LHCN-M2 (cell line): Measurements from ENCODE around the gene SLC6A13. TPM values are rescaled to one million over a fixed set of nuclear protein-coding genes. Genes with fewer than 3 reads are reported as not detected.
"Not testable (repeated sequence)": the region's sequence is repeated elsewhere in the genome, so short reads cannot be mapped to it uniquely, and the experiment has no call there.

Source experiments
- DNase-seq: peaks from one replicate; pipeline ENCODE4 v3.0.0-alpha.2; 2012; ENCODE audit warnings: low read depth
- total RNA-seq: library from RNA; depleted of rRNA; stranded (reverse); fragments of >200 nt; gene quantifications from 2 replicates; pipeline ENCODE4 v1.2.3, GENCODE V29; 2014

The SLC6A13 gene
- total RNA-seq, 1 experiment from 2014 or later = 0.11 TPM

DNA sequence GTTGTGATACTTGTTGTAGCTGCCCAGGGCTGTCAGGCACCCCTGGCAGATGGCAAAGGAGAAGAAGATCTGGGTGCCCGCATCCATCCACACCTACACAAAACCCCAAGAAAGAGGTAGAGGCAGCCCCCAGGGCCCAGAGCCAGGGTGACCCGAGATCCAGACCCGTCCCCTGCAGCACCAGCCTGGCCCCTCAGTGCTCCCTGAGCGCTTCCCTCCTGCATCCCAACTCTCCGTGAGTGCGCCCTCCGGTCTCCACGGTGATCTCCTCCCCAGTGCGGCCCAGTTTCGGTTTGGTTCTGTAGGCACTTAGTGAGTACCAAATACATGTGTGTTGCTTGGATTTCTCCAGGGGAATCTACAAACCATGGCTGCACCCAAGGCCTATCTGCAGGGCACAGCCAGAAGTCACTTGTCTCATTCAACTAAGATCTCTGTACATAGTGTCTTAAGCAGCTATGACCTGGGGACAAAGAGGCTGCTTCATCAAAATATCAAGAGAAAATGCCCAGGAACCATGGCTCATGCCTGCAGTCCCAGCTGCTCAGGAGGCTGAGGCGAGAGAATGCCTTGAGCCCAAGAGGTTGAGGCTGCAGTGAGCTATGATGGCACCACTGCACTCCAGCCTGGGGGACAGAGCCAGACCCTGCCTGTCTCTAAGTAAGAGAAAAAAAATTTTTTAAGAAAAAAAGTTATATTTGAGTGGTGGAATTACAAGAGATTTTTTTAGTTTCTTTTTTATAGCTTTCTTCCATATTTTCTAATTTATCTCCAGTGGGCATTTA lies 64.5 kb downstream of the SLC6A13 start:
- DNase-seq = no peak

DNA sequence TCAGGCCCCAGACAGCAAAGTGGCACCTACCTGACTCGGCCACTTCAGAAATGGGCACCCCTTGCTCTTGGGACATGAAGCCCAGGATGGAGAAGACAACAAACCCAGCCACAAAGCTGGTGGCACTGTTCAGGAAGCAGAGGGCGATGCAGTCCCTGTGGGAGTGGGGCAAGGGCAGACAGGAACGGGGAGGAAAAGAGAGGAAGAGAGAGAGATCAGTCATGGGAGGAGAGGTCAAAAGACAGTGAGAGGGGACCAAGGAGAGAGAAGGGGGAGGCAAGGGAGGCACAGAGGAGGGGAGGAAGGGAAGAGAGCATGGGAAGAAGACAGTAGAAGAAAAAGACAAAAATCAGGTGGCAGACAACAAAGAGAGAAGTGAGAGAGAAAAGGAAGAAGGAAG lies 65.3 kb downstream of the SLC6A13 start:
- no peak for DNase-seq

DNA sequence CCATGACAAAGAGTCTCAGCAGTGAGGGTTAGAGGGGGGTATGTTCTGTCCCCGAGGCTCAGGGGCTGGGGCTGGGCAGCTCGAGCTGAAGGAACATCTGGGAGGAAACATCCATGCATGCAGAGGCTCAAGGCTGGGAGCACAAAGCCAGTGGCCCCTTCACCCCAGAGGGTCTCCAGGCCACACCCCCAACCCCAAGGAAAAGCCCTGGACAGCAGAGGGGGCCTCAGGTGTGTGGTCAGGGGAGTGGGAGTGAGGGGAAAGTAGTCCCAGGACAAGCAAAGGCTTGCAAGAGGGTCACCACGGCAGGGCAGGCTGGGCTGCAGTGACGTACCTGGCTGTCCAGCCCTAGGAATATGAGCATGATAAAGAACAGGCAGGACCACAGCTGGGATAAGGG lies 66.2 kb downstream of the SLC6A13 start:
- no peak for DNase-seq

DNA sequence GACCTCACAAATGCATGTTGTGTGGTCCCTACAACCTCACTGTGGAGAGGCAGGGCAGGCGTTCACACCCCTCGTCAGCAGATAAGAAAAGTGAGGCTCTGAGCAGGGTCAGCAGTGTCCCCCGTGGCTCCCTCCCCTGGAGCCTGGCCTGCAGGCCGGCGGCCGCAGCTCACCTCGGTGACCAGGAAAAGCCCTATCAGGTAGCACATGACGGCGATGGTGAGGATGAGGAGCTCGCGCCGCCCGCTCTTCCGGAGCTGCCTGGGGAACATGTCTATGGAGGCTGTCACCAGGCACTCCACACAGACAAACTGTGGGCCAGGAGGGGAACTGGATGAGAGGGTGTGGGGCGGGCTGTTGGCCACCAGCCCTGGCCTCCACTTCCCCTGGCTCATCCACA lies 66.7 kb downstream of the SLC6A13 start:
- no peak for DNase-seq

DNA sequence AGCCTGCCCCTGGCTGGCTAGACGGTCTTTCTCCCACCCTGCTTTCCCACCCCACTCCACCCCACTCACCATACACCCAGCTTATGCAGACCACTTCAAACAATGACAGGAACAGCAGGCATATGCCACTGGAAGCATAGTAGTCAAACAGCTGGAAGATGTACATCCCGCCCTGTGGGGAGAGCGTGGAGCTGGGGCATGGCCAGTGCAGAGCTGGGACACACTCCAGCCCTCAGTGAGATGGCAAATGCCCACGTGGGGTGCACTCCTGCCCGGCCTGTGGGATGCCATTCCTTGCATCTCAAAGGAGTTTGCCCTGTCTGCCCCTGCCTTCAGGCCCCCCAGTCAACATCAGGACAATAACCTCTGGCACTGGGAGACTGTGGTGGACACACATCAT lies 67.5 kb downstream of the SLC6A13 start:
- no peak for DNase-seq

DNA sequence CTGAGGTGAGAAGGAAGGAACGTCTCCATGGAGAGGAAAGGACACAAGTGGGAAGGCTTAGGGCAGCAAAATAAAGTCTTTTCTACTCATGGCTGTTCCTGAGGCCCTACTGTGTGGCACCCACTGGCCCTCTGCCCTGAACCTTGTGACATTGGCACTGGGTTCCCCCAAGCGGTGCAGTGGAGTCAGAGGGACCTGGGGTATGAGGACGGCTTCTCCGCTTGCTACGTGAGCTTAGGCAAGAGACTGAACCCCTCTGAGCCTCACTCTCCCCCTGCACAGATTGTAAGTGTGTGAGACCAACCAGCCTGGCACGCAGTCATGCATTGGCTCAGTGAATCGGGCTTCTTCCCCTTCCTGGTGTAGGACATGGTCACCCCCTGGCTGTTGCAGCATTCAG lies 68.4 kb downstream of the SLC6A13 start:
- no peak for DNase-seq

DNA sequence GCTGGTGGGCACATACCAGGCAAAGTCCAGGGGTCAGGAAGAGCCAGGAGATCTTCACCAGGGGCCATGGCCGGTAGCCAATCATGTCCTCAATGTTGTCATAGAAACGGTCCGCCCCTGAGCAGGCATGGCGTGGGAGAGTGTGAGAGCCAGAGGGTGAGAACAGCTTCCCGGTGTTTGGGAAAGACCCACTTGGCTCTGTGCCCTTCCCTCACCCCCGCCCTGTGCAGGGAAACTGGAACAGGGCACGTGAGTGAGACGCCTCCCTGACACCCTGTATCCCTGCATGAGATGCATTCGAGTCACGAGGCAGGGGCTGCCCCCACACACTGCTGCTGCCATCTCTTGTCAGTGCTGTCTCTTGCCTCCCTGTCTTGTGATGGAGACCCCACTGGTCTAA lies 69.4 kb downstream of the SLC6A13 start:
- DNase-seq = no peak

DNA sequence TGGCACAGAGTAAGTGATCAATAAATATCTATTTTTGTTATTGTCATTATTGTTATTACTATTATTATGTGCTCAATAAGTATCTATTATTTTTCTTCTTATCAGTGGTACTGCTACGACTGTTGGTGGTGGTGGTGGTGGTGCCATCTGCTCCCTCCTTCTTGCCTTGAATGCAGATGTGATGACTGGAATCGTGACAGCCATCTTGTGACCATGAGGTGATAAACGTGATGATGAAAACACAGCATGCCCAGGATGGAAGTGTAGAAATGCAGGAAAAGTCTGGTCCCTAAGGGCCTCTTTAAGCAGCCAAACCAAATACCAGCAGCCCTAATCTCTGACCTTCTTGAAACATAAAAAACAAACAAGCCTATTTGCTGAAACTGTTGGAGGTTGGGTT lies 71.1 kb downstream of the SLC6A13 start:
- no peak for DNase-seq

DNA sequence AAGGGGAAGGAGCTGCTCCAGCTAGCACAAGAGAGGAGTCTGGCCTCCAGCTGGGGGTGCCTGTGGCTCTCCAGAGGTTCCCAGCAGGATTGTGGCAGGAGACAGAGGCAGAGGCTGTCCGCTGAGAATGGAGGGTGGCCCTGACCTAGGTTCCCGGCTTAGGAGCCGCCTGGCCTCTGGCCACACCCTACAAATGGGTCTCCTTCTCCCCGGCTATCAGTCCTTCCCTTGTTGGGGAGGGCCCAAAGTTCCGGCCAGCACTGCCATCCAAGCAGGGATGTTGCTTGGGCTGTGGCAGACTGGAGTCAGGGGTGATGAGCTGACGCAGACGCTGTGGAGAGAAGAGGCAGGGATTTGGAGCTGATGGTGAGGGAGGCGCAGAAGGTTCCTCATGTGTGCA lies 71.8 kb downstream of the SLC6A13 start:
- DNase-seq = no peak

DNA sequence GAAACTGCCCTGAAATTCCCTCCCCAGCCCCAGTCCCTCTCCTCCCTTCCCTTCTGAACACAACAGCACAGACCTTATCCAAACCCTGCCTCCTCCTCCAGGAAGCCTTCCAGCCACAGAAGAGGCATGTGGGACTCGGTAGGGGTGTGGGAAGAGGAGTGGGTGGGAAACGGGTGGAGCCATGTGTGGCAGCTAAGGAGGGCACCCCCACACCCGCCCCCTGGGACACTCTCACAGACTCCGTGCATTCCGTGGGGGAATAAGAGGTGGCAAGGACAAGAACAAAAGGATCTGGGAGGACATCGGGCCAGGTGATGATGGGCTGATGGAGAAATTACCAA lies 73.0 kb downstream of the SLC6A13 start:
- no peak for DNase-seq

DNA sequence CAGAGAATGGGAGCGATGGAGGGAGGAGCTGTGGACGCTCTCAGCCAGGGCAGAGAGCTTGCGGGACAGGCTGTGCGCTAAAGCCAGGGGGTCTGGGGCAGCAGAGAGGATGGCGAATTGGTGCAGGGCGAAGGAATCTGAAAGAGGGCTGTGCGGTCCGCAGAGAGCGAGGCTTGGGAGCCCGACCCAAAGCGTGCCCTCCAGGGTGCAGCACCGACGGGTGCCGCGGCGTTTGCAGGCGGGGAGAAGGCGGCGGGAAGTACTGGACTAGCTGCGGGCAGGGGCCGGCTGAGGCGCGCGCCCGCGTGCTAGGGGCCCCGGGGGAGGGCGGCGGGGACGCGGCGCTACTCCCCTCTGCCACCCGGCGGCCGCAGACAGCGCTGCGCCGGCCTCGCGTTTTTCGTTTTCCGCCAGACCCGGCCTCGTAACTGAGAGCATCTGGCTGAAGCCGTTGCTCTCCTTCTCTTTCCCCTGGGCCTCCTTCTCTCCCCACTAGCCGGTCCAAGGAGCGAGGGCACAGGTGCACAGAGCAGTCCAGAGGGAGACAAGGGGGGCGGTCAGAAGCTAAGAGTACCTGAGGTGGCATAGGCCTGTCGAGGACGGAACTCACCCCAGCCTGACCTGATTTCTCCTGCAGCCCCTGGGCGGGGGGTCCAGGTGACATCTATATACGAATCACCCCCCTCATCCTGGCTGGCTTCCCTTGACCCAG lies 73.6 kb downstream of the SLC6A13 start:
- DNase-seq = peak; percentile 18

DNA sequence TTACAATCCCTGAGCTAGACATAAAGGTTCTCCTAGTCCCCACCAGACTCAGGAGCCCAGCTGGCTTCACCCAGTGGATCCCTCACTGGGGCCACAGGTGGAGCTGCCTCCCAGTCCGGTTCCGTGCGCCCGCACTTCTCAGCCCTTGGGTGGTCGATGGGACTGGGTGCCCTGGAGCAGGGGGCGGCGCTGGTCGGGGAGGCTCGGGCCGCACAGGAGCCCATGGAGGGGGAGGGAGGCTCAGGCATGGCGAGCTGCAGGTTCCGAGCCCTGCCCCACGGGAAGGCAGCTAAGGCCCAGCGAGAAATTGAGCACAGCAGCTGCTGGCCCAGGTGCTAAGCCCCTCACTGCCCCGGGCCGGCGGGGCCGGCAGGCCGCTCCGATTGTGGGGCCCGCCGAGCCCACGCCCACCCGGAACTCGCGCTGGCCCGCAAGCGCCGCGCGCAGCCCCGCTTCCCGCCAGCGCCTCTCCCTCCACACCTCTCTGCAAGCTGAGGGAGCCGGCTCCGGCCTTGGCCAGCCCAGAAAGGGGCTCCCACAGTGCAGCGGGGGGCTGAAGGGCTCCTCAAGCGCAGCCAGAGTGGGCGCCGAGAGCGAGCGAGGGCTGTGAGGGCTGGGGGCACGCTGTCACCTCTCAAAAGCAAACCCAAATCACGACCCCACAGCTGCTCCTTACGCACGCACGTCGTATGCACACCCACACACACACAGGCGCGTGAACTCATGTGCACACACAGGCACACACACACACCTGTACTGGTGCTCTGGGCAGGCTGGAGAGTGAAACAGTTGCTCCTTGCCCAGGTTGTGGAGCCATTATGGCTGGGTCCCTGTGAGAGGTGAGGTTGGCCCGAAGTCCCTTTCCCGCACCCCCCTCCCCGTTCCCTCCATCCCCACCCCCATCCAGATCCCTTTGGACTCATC lies 74.4 kb downstream of the SLC6A13 start:
- DNase-seq = not testable (repeated sequence)

DNA sequence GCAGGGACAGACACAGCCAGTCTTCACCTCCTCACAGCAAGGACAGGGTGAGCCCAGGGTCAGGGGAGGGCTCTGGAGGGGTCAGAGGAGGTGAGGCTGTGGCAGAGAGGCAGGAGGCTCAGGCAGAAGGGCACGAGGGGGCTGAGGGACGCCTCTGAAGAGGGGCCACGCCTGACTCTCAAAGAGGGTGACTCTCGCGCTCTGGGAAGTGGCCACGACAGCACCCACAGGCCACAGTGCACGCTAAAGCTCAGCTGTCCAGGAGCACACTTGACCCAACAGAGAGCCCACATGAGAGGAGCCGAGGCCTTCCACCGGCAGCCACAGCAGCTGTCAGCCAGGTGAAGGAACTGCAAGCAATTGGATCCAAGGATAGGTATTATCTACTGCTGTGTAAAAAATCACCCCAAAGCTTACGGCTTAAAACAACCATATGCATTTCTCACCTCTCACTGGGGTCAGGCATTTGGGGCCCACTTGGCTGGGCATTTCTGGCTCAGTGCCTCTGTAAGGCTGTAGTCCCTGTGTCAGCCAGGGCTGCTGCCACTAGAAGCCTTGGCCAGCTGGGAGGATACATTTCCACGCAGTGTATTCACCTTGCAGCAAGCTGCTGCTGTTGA lies 76.5 kb downstream of the SLC6A13 start:
- no peak for DNase-seq

DNA sequence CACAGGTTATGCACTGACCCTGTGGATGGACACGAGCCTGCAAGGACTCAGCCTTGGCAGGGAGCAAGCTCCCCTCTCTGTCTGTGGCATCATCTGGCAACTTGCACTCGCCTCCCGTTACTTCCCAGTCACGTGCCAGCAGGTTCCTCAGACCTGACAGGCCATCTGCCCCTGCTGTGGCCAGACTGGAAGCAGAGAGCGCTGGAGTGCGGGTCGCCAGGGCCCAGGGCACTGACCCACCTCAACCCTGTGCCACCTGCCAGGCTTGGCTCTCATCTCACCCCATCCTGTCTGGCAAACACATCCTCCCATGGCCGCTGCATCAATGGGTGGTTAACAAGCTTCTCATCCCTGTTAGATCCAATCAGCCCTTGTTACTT lies 77.1 kb downstream of the SLC6A13 start:
- DNase-seq = no peak

DNA sequence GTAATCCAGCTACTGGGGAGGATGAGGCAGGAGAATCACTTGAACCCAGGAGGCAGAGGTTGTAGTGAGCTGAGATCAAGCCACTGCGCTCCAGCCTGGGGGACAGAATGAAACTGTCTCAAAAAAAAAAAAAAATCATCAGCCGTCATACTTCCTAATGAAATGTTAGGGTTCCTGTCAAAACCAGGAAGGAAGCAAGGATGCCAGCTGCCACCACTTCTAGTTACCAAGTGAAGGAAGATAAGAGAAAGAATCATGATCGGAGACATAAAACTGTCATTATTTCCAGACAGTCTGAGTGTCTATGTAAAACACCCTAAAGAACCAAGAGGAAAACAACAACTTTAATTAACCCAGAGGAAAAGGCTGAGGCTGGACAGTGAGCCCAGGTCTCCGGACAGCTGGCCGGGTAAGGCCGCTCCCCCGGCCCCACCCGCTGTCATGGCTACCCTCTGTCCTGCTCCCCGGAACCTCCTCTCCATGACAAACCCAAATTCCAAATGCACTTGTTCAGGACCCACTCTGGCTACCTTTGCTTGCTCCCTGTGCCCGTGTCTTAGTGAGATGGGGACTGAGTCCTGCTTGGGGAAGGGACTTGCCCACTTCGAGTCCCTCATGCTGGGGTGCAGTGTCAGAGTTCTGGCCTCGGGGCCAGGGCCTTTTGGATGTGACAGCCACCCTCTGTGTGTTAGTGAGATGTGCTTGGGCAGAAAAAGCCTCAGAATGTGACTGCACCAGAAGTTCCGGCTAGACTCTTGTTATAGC lies 77.6 kb downstream of the SLC6A13 start:
- DNase-seq = no peak

DNA sequence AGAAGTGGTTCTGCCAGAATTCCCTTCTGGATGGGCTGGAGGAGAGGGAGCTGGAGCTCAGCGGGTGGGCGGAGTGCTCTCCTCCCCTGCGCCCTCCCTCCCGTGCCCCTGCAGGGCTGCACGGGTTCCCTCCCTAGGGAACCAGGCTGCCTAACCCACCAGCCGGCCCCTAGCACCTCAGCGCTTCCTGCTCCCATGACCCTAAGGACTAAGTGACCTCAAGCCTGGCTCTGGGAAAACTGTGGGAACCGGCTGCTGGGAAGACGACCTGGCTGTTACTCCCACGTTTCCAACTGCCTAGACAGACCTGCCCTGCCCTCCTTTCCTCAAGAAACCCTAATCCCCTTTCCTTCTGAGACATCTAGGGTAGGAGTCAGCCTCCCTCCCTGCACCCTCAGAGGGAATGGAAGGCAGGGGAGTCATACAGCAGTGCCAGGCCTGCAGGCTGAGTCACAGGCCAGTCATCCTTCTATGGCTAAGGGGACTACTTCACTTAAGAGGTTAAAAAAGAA lies 80.2 kb downstream of the SLC6A13 start:
- peak; percentile 82 for DNase-seq

DNA sequence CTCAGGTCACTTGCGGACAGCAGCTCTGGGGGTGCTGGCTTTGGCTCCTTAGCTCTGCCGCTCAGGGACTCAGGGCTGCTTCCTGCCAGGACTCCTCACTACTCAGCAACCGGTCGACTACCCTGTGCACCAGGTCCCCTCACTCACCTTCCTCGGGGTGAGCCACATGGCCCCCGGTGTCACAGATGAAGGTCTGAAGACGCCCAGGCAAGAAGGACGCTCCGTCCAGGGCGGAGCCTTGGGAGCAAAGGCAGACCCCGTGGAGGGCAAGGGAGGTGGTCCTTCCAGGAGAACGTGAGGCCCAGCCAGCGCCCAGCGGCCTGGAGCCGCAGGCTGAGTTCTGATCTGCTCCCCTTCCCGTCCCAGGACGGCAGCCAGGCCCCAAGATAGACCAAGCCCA lies 80.7 kb downstream of the SLC6A13 start:
- no peak for DNase-seq

DNA sequence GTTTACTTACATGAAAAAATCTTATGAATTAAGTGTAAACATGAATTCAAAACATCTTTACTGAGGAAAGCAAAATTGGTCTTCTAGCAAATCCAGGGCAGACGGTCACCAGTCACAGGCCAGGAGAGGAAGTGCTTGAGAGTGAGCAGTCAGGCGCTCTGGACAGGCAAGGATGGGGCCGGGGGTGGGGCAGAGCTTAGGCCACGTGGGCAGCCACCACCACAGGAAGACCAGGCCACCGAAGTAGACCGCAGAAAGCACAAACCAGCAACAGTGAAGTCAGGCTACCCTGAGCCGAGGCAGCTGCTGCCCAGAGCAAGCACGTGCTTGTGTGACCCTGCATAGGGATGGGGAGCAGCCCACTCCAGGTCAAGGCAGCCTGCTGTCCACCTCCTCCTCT lies 82.2 kb downstream of the SLC6A13 start:
- DNase-seq = no peak

DNA sequence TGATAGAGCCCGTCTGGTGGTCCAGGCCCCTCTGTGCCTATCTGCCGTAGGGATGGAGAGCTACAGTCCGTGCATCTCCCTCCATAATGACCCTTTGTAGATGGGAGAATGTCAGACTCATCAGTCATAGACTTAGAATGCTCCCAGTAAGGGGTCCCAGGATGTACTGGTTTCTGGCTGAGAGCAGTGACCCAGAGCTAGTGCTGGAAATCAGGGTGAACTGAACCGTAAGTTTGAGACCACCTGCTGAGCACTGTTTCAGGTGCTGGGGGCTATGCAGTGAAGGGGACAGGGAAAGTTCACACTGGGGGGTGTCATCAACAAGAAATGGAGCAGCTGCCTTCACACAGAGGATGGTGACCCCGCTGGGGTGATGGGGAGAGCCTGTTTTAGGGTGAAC lies 82.8 kb downstream of the SLC6A13 start:
- no peak for DNase-seq

DNA sequence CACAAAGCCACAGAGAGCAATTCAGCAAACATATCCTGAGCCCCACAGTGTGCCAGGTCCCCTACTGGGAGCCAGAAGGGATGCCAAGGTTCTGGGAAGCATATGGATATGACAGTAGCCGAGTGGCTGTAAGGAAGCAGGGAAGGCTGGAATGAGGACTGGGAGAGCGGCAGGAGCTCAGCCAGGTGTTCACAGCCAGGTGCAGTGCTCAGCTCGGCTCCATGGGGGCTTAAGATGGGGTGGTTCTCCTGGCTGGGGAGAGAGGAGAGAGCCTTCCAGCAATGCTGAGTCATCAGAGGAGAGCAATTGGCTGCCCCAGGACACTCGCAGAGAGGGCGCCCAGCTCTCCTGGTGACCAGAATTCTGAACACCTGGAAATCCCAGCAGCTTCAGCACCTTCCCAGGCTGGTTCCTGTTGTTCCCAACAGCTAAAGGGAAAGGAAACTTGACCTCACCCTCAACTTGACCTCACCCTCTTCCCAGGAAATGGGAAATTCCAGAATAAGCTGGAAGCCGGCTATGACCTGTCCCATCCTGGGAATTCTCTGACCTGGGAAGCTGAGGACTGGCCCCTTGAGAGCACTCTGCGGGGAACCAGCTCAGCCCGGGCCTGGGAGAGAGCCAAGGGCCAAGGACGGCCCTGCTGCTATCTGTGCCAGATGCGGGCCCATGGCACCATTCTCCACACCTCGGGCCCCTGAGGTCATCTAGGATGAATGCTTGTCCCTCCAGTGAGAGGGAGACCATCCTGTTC lies 83.3 kb downstream of the SLC6A13 start:
- DNase-seq = no peak
